ENCODE measurements around the gene KIR3DL3.
"Not testable (repeated sequence)": the region's sequence is repeated elsewhere in the genome, so short reads cannot be mapped to it uniquely, and the experiment has no call there.

The KIR3DL3 gene

GRCh38 chr19:54696766-54697165 lies 27.5 kb upstream of the KIR3DL3 start:
- Histone ChIP-seq H3K27ac (ENCODE audit: low read depth, low read length, poor library complexity, severe bottlenecking) (no peak overlapping the region), H3K9me3 (ENCODE audit: low read length) (no peaks in the 10 kb centered on the region), H3F3A (ENCODE audit: insufficient read depth, low read length) (no peaks in the 10 kb centered on the region)

DNA sequence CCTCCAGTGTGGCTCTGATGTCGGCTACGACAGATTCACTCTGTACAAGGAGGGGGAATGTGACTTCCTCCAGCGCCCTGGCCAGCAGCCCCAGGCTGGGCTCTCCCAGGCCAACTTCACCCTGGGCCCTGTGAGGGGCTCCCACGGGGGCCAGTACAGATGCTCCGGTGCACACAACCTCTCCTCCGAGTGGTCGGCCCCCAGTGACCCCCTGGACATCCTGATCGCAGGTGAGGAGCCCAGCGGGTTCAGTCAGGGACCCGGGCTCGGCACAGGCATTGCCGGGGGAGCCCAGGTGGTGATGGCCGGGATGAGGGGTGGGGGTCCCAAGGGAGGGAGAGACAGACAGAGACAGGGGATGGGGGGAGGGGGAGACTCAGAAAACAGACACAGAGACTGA lies 26.5 kb upstream of the KIR3DL3 start:
- H3K9me3 ChIP-seq (ENCODE audit: low read length); H3K36me3 ChIP-seq (ENCODE audit: insufficient read depth, low read length); H3K79me2 ChIP-seq (ENCODE audit: insufficient read depth, low read length); H3K4me1 ChIP-seq (ENCODE audit: insufficient read depth, low read length, severe bottlenecking); H2AFZ ChIP-seq (ENCODE audit: low read length); H3K27me3 ChIP-seq (ENCODE audit: insufficient read depth, low read length); H4K20me1 ChIP-seq (ENCODE audit: insufficient read depth, low read length); H3K4me3 ChIP-seq (ENCODE audit: low read depth, low read length, poor library complexity, severe bottlenecking); H3K9ac ChIP-seq (ENCODE audit: low read length); H3F3A ChIP-seq (ENCODE audit: insufficient read depth, low read length); H3K9me2 ChIP-seq (ENCODE audit: low read depth, low read length); H3K27ac ChIP-seq (ENCODE audit: low read depth, low read length, poor library complexity, severe bottlenecking); H3K4me2 ChIP-seq (ENCODE audit: low read length): not testable (repeated sequence)

More at GRCh38 chr19:54696766-54697165, 27.5 kb upstream of the KIR3DL3 start:
- no peak overlapping the region for H2AFZ ChIP-seq (ENCODE audit: low read length)
- no peak overlapping the region for H3K9ac ChIP-seq (ENCODE audit: low read length)
- H3K4me3 ChIP-seq (ENCODE audit: low read depth, low read length, poor library complexity, severe bottlenecking) = no peak overlapping the region
- no peak overlapping the region for H3K4me2 ChIP-seq (ENCODE audit: low read length)
- no peak for TF ChIP-seq EZH2 (IDR thresholded peaks at IDR 0.05; ENCODE audit: borderline replicate concordance, low read length)
- TF ChIP-seq, protein P1, sequence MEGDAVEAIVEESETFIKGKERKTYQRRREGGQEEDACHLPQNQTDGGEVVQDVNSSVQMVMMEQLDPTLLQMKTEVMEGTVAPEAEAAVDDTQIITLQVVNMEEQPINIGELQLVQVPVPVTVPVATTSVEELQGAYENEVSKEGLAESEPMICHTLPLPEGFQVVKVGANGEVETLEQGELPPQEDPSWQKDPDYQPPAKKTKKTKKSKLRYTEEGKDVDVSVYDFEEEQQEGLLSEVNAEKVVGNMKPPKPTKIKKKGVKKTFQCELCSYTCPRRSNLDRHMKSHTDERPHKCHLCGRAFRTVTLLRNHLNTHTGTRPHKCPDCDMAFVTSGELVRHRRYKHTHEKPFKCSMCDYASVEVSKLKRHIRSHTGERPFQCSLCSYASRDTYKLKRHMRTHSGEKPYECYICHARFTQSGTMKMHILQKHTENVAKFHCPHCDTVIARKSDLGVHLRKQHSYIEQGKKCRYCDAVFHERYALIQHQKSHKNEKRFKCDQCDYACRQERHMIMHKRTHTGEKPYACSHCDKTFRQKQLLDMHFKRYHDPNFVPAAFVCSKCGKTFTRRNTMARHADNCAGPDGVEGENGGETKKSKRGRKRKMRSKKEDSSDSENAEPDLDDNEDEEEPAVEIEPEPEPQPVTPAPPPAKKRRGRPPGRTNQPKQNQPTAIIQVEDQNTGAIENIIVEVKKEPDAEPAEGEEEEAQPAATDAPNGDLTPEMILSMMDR (IDR thresholded peaks at IDR 0.05; ENCODE audit: low read length) = no peak
- H3K4me1 ChIP-seq (ENCODE audit: insufficient read depth, low read length, severe bottlenecking) = no peaks in the 10 kb centered on the region
- H3K36me3 ChIP-seq (ENCODE audit: insufficient read depth, low read length) = no peaks in the 10 kb centered on the region
- no peaks in the 10 kb centered on the region for H3K9me2 ChIP-seq (ENCODE audit: low read depth, low read length)
- no peaks in the 10 kb centered on the region for H3K27me3 ChIP-seq (ENCODE audit: insufficient read depth, low read length)
- no peaks in the 10 kb centered on the region for H4K20me1 ChIP-seq (ENCODE audit: insufficient read depth, low read length)
- H3K79me2 ChIP-seq (ENCODE audit: insufficient read depth, low read length) = no peaks in the 10 kb centered on the region

- no peaks in the 10 kb centered on the region for H3K36me3 ChIP-seq (ENCODE audit: insufficient read depth, low read length)
- no peaks in the 10 kb centered on the region for H3K9me3 ChIP-seq (ENCODE audit: low read length)
- H3K27me3 ChIP-seq (ENCODE audit: insufficient read depth, low read length) = no peaks in the 10 kb centered on the region
Measured at GRCh38 chr19:54704928-54705327, 19.3 kb upstream of the KIR3DL3 start.

DNA sequence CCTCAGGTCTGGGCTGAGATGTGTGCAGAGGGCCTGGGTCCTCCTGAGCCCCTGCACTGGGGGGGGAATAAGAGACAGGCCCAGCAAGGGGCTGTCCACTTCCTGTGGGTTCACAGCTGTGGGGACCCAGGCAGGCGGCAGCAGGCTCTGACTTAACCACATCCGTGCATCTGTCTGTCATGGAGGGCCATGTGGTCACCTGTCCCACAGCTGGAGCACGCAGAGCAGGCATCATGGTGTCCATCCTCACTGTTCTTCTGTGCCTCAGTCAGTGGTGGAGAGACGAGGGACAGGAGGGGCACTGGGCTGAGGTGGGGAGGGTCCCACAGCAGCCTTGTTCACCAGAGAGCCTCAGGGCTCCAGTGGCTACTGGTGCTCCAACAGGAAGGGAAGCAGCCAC lies 16.3 kb upstream of the KIR3DL3 start:
- H4K20me1 ChIP-seq (ENCODE audit: insufficient read depth, low read length) = no peaks in the 10 kb centered on the region
- no peaks in the 10 kb centered on the region for H3K9me2 ChIP-seq (ENCODE audit: low read depth, low read length)
- no peak overlapping the region for H3K4me2 ChIP-seq (ENCODE audit: low read length)
- H3K9me3 ChIP-seq (ENCODE audit: low read length) = no peaks in the 10 kb centered on the region
- no peak overlapping the region for H3K4me3 ChIP-seq (ENCODE audit: low read depth, low read length, poor library complexity, severe bottlenecking)
- no peak overlapping the region for H2AFZ ChIP-seq (ENCODE audit: low read length)
- no peaks in the 10 kb centered on the region for H3F3A ChIP-seq (ENCODE audit: insufficient read depth, low read length)
- H3K9ac ChIP-seq (ENCODE audit: low read length) = no peak overlapping the region
- no peak for TF ChIP-seq EZH2 (IDR thresholded peaks at IDR 0.05; ENCODE audit: borderline replicate concordance, low read length)
- TF ChIP-seq, protein P1 (IDR thresholded peaks at IDR 0.05; ENCODE audit: low read length) = no peak
- H3K36me3 ChIP-seq (ENCODE audit: insufficient read depth, low read length) = no peaks in the 10 kb centered on the region
- H3K27me3 ChIP-seq (ENCODE audit: insufficient read depth, low read length) = no peaks in the 10 kb centered on the region
- no peak overlapping the region for H3K27ac ChIP-seq (ENCODE audit: low read depth, low read length, poor library complexity, severe bottlenecking)
- H3K79me2 ChIP-seq (ENCODE audit: insufficient read depth, low read length) = no peaks in the 10 kb centered on the region
- no peaks in the 10 kb centered on the region for H3K4me1 ChIP-seq (ENCODE audit: insufficient read depth, low read length, severe bottlenecking)

More at GRCh38 chr19:54704928-54705327, 19.3 kb upstream of the KIR3DL3 start:
- Histone ChIP-seq H3K4me2 (ENCODE audit: low read length) (no peak overlapping the region), H3K9ac (ENCODE audit: low read length) (no peak overlapping the region), H4K20me1 (ENCODE audit: insufficient read depth, low read length) (no peaks in the 10 kb centered on the region), H3K4me1 (ENCODE audit: insufficient read depth, low read length, severe bottlenecking) (no peaks in the 10 kb centered on the region), H3K9me2 (ENCODE audit: low read depth, low read length) (no peaks in the 10 kb centered on the region), H3K27ac (ENCODE audit: low read depth, low read length, poor library complexity, severe bottlenecking) (no peak overlapping the region), H2AFZ (ENCODE audit: low read length) (no peak overlapping the region), H3K4me3 (ENCODE audit: low read depth, low read length, poor library complexity, severe bottlenecking) (no peak overlapping the region), H3K79me2 (ENCODE audit: insufficient read depth, low read length) (no peaks in the 10 kb centered on the region), H3F3A (ENCODE audit: insufficient read depth, low read length) (no peaks in the 10 kb centered on the region)
- no peak for TF ChIP-seq EZH2 (IDR thresholded peaks at IDR 0.05; ENCODE audit: borderline replicate concordance, low read length)
- TF ChIP-seq, protein P1 (IDR thresholded peaks at IDR 0.05; ENCODE audit: low read length) = no peak
